Tibial nerve (tissue), 4 donors: ENCODE data around the gene TSPAN15.

ENCODE experiments used
- EP300 ChIP-seq, 2 donors: sonication (generic); formaldehyde crosslinking; IDR thresholded peaks; one replicate each; pipeline ENCODE4 v1.6.1; 2017; ENCODE audit warnings: antibody characterized with exemption in 2 of 2, mild to moderate bottlenecking in 1 of 2
- POLR2A ChIP-seq, 2 donors: fragments of 450-650 bp; IDR thresholded peaks; one replicate each; pipeline ENCODE4 v1.6.1; 2017; ENCODE audit warnings: antibody characterized with exemption in 2 of 2, mild to moderate bottlenecking in 2 of 2, moderate library complexity in 2 of 2
- TF ChIP-seq, protein P1 (sequence below), 5 experiments: fragments of 200-600 bp in 3 of 5; fragments of 450-650 bp in 2 of 5; sonication (generic) in 3 of 5; IDR thresholded peaks; one replicate each; pipeline ENCODE4 v1.5.1; 2016 to 2019; ENCODE audit warnings: antibody characterized with exemption in 5 of 5, mild to moderate bottlenecking in 3 of 5, moderate library complexity in 2 of 5

- no peak for TF ChIP-seq EP300 (IDR thresholded peaks at IDR 0.05)
- TF ChIP-seq, protein P1, sequence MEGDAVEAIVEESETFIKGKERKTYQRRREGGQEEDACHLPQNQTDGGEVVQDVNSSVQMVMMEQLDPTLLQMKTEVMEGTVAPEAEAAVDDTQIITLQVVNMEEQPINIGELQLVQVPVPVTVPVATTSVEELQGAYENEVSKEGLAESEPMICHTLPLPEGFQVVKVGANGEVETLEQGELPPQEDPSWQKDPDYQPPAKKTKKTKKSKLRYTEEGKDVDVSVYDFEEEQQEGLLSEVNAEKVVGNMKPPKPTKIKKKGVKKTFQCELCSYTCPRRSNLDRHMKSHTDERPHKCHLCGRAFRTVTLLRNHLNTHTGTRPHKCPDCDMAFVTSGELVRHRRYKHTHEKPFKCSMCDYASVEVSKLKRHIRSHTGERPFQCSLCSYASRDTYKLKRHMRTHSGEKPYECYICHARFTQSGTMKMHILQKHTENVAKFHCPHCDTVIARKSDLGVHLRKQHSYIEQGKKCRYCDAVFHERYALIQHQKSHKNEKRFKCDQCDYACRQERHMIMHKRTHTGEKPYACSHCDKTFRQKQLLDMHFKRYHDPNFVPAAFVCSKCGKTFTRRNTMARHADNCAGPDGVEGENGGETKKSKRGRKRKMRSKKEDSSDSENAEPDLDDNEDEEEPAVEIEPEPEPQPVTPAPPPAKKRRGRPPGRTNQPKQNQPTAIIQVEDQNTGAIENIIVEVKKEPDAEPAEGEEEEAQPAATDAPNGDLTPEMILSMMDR (IDR thresholded peaks at IDR 0.05) = no peak
- TF ChIP-seq POLR2A (IDR thresholded peaks at IDR 0.05) = no peak
Measured at GRCh38 chr10:69470463-69471384, 19.5 kb downstream of the TSPAN15 start.
